ENCODE data around the gene ITGA7. TPM values are rescaled to one million over a fixed set of nuclear protein-coding genes. Genes with fewer than 3 reads are reported as not detected.

ITGA7 gene
- polyA plus RNA-seq, 1 of the 3 experiments (the other 2 are of a cell fraction), result 19.7 TPM

- no peak for TF ChIP-seq RFX5 (IDR thresholded peaks at IDR 0.05; ENCODE audit: low read length)
- no peak for TF ChIP-seq ELF1 (IDR thresholded peaks at IDR 0.05)
- TF ChIP-seq TAF1 (IDR thresholded peaks at IDR 0.05; ENCODE audit: borderline replicate concordance, low read depth, low read length), result no peak
- TF ChIP-seq SIN3A (IDR thresholded peaks at IDR 0.05; ENCODE audit: borderline replicate concordance, low read depth, low read length), result no peak
- TF ChIP-seq RAD21 (IDR thresholded peaks at IDR 0.05; ENCODE audit: low read length), result no peak
- no peak for TF ChIP-seq MAX (IDR thresholded peaks at IDR 0.05; ENCODE audit: low read depth)
- TF ChIP-seq YY1 (IDR thresholded peaks at IDR 0.05; ENCODE audit: low read depth), result no peak
- no peak for TF ChIP-seq RCOR1 (IDR thresholded peaks at IDR 0.05; ENCODE audit: low read length)
- TF ChIP-seq TEAD4 (IDR thresholded peaks at IDR 0.05; ENCODE audit: borderline replicate concordance, insufficient read depth), result no peak
- TF ChIP-seq MEF2A (IDR thresholded peaks at IDR 0.05; ENCODE audit: borderline replicate concordance, low read depth), result no peak
- no peak for TF ChIP-seq JUND (IDR thresholded peaks at IDR 0.05)
- no peak for TF ChIP-seq MXI1 (IDR thresholded peaks at IDR 0.05; ENCODE audit: low read depth, low read length)
- TF ChIP-seq ZBTB33 (IDR thresholded peaks at IDR 0.05; ENCODE audit: borderline replicate concordance, low read depth), result no peak
- TF ChIP-seq EP300 (IDR thresholded peaks at IDR 0.05; ENCODE audit: borderline replicate concordance in 1 of 2, low read depth in 1 of 2, low read length in 1 of 2), result no peak
- no peak for TF ChIP-seq CHD2 (IDR thresholded peaks at IDR 0.05; ENCODE audit: low read length, partially characterized antibody)
- TF ChIP-seq EZH2phosphoT487 (IDR thresholded peaks at IDR 0.05; ENCODE audit: borderline replicate concordance, low read depth), result no peak
- TF ChIP-seq GABPA (IDR thresholded peaks at IDR 0.05; ENCODE audit: low read depth), result no peak
- no peak for TF ChIP-seq GATA2 (CRISPR knock-in tag; IDR thresholded peaks at IDR 0.05)
- no peak for TF ChIP-seq PBX3 (IDR thresholded peaks at IDR 0.05)
- TF ChIP-seq IRF3 (IDR thresholded peaks at IDR 0.05; ENCODE audit: low read depth, low read length), result no peak
- peaks cover 37% of the 10 kb centered on the region for H3K27me3 ChIP-seq (ENCODE audit: insufficient read depth)
- no peaks in the 10 kb centered on the region for H3K9me2 ChIP-seq
- H3K4me2 ChIP-seq, result no peak overlapping the region
- WGBS (ENCODE audit: low lambda C conversion rate), result 32% methylated on average over 7 of the region's 7 CpGs
- no peak overlapping the region for H2AFZ ChIP-seq (ENCODE audit: low read depth)
- no peaks in the 10 kb centered on the region for H3K36me3 ChIP-seq (replicated peaks in 1 of 2; ENCODE audit: control insufficient read depth in 1 of 2, insufficient read depth in 2 of 2, low read length in 1 of 2)
- H3K79me2 ChIP-seq (ENCODE audit: insufficient read depth), result no peaks in the 10 kb centered on the region
- H4K20me1 ChIP-seq (ENCODE audit: insufficient read depth), result no peaks in the 10 kb centered on the region
- peaks cover 0 to 3% of the 10 kb centered on the region in 2 experiments; a peak in 1 of 4 replicates for H3K4me1 ChIP-seq (ENCODE audit: control insufficient read depth in 1 of 2, insufficient read depth in 2 of 2, low read depth in 1 of 2, low read length in 1 of 2)
- no peak overlapping the region for H3K9ac ChIP-seq
- no peak for DNase-seq
- ChIA-PET CTCF (interaction anchor here (0.6 to 6.2 kb wide), 2 partner anchors 14 to 897 kb away, joined by 3 to 91 read pairs; no protein-coding TSS in a partner anchor), POLR2A (no interaction called here)
- H3F3A ChIP-seq (replicated peaks; ENCODE audit: insufficient read depth), result no peaks in the 10 kb centered on the region
- H3K27ac ChIP-seq (ENCODE audit: low read depth in 2 of 2, low read length in 1 of 2), result no peak overlapping the region
- H3K4me3 ChIP-seq (ENCODE audit: low read depth in 2 of 2, low read length in 1 of 2), result no peak overlapping the region
- H3K9me3 ChIP-seq, result no peaks in the 10 kb centered on the region
These were observed 65.0 kb downstream of the ITGA7 start for GRCh38 chr12:55642669-55643068.

Measured in SK-N-SH (cell line).